ENCODE data around the gene BRCA2.

GRCh38 chr13:32267836-32268439 lies 47.4 kb upstream of the BRCA2 start:
- TF ChIP-seq CTCF (IDR thresholded peaks at IDR 0.05) = peak; percentile 98
- no peak for TF ChIP-seq E2F1 (CRISPR knock-in tag; IDR thresholded peaks at IDR 0.05)
- TF ChIP-seq ESRRA (CRISPR knock-in tag; IDR thresholded peaks at IDR 0.05; ENCODE audit: borderline replicate concordance) = no peak
- no peak for TF ChIP-seq IRF2 (CRISPR knock-in tag; IDR thresholded peaks at IDR 0.05; ENCODE audit: borderline replicate concordance, low read depth)
- no peak for TF ChIP-seq TCF7 (CRISPR knock-in tag; IDR thresholded peaks at IDR 0.05; ENCODE audit: low read depth)
- no peak for TF ChIP-seq ZNF512 (CRISPR knock-in tag; IDR thresholded peaks at IDR 0.05; ENCODE audit: borderline replicate concordance)
- TF ChIP-seq SP1 (CRISPR knock-in tag; conservative IDR thresholded peaks at IDR 0.05) = no peak
- TF ChIP-seq ATF3 (CRISPR knock-in tag; conservative IDR thresholded peaks at IDR 0.05) = no peak
- TF ChIP-seq ZNF232 (CRISPR knock-in tag; IDR thresholded peaks at IDR 0.05) = no peak
- no peak for TF ChIP-seq FOXJ3 (CRISPR knock-in tag; IDR thresholded peaks at IDR 0.05; ENCODE audit: borderline replicate concordance)
- TF ChIP-seq ETV6 (CRISPR knock-in tag; IDR thresholded peaks at IDR 0.05) = no peak
- TF ChIP-seq CREM (CRISPR knock-in tag; IDR thresholded peaks at IDR 0.05) = no peak
- no peak for TF ChIP-seq PRDM15 (CRISPR knock-in tag; IDR thresholded peaks at IDR 0.05)
- no peak for TF ChIP-seq USF1 (CRISPR knock-in tag; IDR thresholded peaks at IDR 0.05)

Measured in WTC11 (cell line).